RWPE1 (cell line): ENCODE measurements around the gene ADGRL2.
A peak's percentile ranks its signal among the peaks of the same experiment; 100 is the strongest.

Experiments
- CTCF ChIA-PET: fragments of 350-600 bp; sonication (Branson Sonifier 250); formaldehyde crosslinking; extraction: SDS; loops from one replicate; lab custom pipeline; 2021; lab: Yijun Ruan, JAX
- POLR2A ChIA-PET: fragments of 400-600 bp; formaldehyde crosslinking; extraction: SDS; loops from one replicate; lab custom pipeline; 2020; ENCODE audit warnings: antibody characterized with exemption; ENCODE audit not compliant: low non-redundant PET; lab: Yijun Ruan, JAX
- DNase-seq: peaks from one replicate; pipeline ENCODE4 v3.0.0; 2012; ENCODE audit warnings: low spot score
- H3K27ac ChIP-seq: fragments of 450-650 bp; 2 replicates; pipeline ENCODE4 v1.5.1; 2017
- CTCF ChIP-seq: fragments of 450-650 bp; conservative IDR thresholded peaks from 2 replicates; pipeline ENCODE4 v1.5.1; 2017; ENCODE audit warnings: low read depth, mild to moderate bottlenecking

ADGRL2 gene

GRCh38 chr1:81949421-81949820, 148.7 kb downstream of the ADGRL2 start:
- peak; percentile 1 for DNase-seq
- TF ChIP-seq CTCF: no peak
- CTCF ChIA-PET: no interaction called here
- POLR2A ChIA-PET: no interaction called here
- no peak overlapping the region for H3K27ac ChIP-seq

DNA sequence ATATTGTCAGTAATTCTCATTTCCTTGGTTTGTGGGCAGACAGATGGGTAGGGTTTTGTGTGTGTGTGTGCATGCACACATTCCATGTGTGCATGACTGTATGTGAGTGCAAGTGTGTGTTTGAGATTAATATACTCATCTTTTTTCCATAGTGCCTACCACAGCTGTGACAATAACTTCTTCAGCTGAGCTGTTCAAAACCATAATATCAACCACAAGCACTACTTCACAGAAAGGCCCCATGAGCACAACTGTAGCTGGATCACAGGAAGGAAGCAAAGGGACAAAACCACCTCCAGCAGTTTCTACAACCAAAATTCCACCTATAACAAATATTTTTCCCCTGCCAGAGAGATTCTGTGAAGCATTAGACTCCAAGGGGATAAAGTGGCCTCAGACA, 149.3 kb downstream of the ADGRL2 start:
- DNase-seq: no peak
- H3K27ac ChIP-seq: no peak overlapping the region
- TF ChIP-seq CTCF: no peak
- ChIA-PET CTCF (no interaction called here), POLR2A (no interaction called here)

DNA sequence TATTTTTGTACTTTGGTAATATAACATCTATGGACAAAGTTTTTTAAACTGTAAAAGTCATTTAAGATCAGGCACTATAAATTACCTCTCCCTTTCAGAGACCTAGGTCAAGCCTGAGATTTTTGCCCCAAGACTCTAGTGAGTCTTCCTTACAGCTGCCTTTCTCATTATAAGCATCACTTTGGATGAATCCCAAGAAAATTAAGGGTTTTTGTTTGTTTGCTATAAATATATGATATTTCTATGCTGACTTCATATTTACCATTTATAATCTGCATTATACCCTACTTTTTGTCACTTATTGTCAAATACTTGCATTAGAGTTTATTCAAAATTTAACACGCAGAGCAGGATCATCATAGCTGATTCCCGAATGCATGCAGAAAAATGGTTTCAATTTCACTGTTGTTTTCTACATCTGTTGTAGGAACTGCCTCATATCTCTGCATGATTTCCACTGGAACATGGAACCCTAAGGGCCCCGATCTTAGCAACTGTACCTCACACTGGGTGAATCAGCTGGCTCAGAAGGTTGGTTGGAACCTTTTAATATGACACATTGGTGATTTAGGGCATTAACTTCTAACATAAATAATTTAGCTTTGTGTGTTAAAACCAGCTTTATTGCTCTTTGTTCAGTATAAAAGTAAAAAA, 150.0 kb downstream of the ADGRL2 start:
- CTCF ChIA-PET: no interaction called here
- DNase-seq: no peak
- POLR2A ChIA-PET: no interaction called here

DNA sequence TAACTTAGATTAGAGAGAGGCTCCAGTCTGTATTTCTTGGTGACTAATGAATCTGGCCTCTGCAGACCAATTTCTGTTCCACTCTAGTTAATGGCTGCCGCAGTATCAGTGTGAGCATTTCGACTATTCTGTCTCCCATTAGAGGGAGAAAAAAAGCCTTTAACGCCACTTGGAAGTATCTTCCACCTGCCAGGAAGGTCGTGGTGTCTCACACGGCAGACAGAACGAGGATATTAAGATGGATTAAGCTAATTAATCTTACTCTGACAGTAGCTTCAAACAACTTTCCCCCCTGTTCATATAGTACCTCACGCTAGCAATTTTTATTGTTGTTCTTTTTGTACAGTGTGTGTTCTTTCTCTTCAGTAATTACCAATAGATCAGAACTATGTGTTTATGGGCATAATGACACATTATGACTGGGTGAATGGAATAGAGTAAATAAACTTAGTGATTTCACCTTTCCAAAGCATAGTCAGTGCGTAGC, 153.8 kb downstream of the ADGRL2 start:
- no peak for DNase-seq
- no peak for TF ChIP-seq CTCF
- POLR2A ChIA-PET: no interaction called here
- H3K27ac ChIP-seq: no peak overlapping the region
- CTCF ChIA-PET: interaction anchor here (0.6 kb wide), 1 partner anchor 9 kb away, joined by 4 read pairs; no protein-coding TSS in a partner anchor

More for the DNA sequence above, 150.0 kb downstream of the ADGRL2 start:
- no peak overlapping the region for H3K27ac ChIP-seq
- TF ChIP-seq CTCF: no peak

DNA sequence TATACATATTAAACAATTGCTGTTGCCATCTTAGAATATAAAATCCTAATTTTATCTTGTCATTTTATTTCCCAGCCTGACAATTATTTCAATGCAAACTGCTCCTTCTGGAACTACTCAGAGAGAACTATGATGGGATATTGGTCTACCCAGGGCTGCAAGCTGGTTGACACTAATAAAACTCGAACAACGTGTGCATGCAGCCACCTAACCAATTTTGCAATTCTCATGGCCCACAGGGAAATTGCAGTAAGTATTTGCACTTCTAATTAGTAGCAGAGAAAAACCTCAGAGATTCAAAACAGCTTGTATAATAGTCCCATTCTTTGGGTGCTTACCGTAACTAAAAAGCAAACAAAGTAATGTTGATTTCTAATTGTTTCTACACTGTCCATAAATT, 167.2 kb downstream of the ADGRL2 start:
- POLR2A ChIA-PET: no interaction called here
- DNase-seq: no peak
- H3K27ac ChIP-seq: no peak overlapping the region
- no peak for TF ChIP-seq CTCF
- CTCF ChIA-PET: no interaction called here

DNA sequence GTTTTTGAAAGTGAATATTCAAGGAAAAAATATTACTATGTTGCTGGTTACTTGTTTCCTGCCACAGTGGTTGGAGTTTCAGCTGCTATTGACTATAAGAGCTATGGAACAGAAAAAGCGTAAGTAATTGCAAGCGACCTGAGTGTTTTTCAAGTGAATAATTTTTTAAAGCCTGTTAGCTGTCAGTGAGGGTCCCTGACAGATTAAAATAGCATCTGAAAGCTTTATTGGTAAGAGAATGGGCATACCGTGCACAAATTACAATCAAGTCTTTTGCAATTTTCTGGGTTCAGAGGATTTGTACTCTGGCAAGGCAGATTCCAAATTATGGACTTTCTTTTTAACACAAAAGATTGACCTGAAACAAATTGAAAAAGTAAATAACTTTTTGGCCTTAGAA, 169.7 kb downstream of the ADGRL2 start:
- ChIA-PET POLR2A (no interaction called here), CTCF (interaction anchor here (0.7 kb wide), 1 partner anchor 9 kb away, joined by 3 read pairs; no protein-coding TSS in a partner anchor)

More for the DNA sequence above, 169.7 kb downstream of the ADGRL2 start:
- TF ChIP-seq CTCF: no peak
- DNase-seq: no peak
- H3K27ac ChIP-seq: no peak overlapping the region
